Activated CD4-positive, alpha-beta T cell treated with anti-CD3 and anti-CD28 coated beads, Interleukin-2, amount 50 U/mL, for 16 hours (primary cell): Measurements from ENCODE around the gene KRTAP10-7.
A peak's percentile ranks its signal among the peaks of the same experiment; 100 is the strongest.
"Not testable (repeated sequence)": the region's sequence is repeated elsewhere in the genome, so short reads cannot be mapped to it uniquely, and the experiment has no call there.

ENCODE experiments used
- DNase-seq: peaks from one replicate; pipeline ENCODE4 v3.0.0-alpha.2; 2020

Gene KRTAP10-7

DNA sequence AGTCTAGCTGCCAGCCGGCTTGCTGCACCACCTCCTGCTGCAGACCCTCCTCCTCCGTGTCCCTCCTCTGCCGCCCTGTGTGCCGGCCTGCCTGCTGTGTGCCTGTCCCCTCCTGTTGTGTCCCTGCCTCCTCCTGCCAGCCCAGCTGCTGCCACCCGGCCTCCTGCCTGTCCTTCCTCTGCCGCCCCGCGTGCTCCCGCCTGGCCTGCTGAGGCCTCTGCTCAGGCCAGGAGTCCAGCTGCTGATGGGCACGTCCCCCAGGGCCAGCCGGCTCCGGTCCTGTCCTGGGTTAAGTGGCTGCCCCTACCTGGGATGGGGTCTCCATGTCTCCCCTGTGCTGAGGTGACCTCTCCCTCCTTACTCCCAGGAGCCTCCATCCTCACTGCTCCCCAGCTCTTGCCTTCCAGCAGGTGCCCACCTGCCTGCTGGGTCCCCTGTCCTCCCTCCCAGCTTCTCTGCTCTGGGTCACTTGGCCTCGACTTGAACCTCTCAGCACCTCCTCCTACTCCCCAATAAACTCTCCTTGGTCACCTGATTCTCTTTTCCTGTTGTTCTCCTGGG lies 12.4 kb downstream of the KRTAP10-7 start:
- DNase-seq: no peak

- no peak for DNase-seq
Measured at GRCh38 chr21:44613386-44614155, 13.2 kb downstream of the KRTAP10-7 start.

DNA sequence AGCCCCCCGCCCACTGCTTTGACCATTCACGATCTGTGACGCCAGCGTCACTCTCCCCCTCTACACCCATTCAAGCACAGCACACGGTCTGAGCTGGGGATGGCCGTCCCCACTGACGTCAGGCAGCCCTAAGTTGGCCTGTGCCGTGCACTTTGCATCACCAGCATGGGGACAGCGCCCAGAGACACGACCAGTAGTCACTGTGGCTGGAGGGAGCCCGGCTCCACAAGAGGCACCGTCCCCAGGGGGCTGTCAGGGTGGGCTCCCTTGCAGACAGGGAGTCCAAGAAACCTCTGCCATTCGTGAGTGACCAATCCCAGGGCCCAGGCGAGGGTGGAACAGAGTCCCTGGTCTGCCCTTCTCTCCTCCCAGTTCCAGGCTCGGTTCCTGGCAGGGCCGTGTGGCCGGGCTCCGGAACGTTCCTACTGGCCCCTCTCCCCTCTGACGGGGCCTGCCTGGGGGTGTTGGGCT lies 13.8 kb downstream of the KRTAP10-7 start:
- DNase-seq: no peak

GRCh38 chr21:44614961-44615391 lies 14.6 kb downstream of the KRTAP10-7 start:
- DNase-seq: no peak

DNA sequence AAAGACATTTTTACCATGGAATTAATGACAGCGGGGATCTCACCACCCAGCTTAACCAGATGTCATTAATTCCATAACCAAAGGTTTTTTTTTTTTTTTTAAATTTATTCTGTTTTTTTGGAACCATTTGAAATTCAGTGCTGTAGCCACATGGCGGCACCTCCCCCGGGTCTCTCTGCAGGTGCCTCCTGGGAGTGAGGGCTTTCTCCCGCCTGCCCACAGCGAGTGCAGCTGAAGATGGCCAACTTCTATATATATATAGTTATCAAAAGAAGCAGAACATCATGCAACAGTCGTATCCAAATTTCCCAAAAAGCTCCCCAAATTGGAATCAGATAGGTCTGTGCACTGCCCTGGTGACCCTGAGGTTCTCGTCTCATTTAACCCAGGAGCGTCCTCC lies 15.1 kb downstream of the KRTAP10-7 start:
- no peak for DNase-seq

- DNase-seq: no peak
Measured at GRCh38 chr21:44615911-44616590, 15.7 kb downstream of the KRTAP10-7 start.

GRCh38 chr21:44616591-44616926 lies 16.2 kb downstream of the KRTAP10-7 start:
- no peak for DNase-seq

DNA sequence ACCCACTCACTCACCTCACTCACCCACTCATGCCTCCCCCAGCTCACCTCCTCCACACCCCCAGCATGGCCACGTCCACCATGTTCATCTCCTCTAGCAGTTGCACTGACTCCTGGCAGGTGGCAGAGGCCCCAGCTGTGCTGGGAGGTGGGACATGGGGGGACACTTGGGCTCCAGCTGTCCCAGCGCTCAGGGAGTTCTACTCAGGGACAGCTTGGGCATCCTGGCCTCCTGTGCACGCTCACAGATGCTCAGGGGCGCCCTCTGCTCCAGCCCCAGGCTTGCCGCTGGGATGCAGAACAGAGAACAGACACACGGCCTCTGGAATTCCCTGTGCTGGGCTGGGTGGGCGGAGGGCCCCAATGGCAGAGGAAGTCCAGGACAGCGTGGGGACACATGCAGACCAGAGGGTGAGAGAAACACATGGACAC lies 16.7 kb downstream of the KRTAP10-7 start:
- no peak for DNase-seq

- DNase-seq: no peak
Measured at GRCh38 chr21:44618504-44618903, 18.1 kb downstream of the KRTAP10-7 start.

- DNase-seq: peak; percentile 46
Measured at GRCh38 chr21:44618909-44619308, 18.5 kb downstream of the KRTAP10-7 start.

GRCh38 chr21:44619886-44620285 lies 19.5 kb downstream of the KRTAP10-7 start:
- DNase-seq: no peak

DNA sequence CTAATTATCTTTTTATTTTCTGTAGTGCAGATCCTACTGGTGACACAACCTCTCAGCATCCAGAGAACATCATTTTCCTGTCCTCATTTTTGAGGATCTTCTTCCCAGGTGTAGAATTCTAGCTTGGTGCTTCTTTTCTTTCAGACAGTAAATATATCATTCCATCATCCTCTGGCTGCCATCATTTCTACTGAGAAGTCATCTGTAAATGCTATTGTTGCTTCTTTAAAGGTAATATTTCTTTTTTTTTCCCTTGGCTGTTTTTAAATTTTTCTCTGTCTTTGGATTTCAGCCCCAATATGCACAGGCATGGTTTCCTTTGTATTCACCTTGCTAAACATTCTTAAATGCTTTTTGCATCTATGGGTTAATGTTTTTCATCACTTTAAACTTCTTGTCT lies 23.2 kb downstream of the KRTAP10-7 start:
- no peak for DNase-seq

DNA sequence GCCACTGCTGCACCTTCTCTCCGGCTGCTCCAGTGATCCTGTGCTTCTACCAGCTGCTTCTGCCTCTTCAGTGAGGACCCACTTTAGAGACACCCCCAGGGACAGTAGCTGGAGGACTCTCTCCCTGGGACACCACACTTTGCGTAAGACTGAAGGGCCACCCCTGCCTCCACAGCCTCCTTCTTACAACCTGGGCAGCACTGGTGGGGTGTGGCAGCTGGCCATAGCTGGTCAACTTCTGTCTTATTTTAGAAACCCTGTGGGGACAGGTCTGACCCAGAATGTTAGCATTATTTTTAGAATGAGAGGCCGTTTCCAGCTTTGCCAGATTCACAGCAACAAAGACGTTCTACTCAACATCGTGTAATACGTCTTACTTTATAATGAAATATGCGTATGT lies 25.4 kb downstream of the KRTAP10-7 start:
- DNase-seq: no peak

GRCh38 chr21:44626262-44626661 lies 25.9 kb downstream of the KRTAP10-7 start:
- DNase-seq: no peak

DNA sequence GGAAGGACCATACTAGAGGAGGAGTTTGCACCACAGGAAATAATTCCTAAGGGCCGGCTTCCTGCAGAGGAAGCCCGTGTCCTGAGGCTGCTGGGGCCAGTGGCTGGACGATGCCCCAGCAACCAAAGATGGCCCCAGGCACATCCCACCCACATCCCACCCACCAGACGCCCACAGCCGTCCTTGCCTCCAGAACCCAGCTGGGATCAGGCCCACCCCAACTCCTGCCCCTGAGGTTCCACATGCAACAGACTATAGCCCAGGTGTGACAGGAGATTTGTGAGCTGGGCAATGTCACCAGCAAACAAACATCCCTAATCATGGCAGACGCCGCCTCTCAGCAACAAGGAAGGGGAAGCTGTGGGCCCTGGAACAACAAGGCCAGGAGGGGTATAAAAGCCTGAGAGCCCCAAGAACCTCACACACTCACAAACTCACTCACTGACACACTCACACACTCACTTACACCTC lies 26.3 kb downstream of the KRTAP10-7 start, which contains the start of gene KRTAP10-9:
KRTAP10-9 (plus strand) TSS at position 421 of the 471 bp plus-strand sequence. CDS start 79 bp downstream, outside the sequence.
- DNase-seq: no peak

GRCh38 chr21:44627181-44627822 lies 26.9 kb downstream of the KRTAP10-7 start:
- not testable (repeated sequence) for DNase-seq

- DNase-seq: not testable (repeated sequence)
Measured at GRCh38 chr21:44627831-44628233, 27.4 kb downstream of the KRTAP10-7 start.

- DNase-seq: no peak
Measured at GRCh38 chr21:44628707-44629391, 28.5 kb downstream of the KRTAP10-7 start.

GRCh38 chr21:44630440-44630839 lies 30.0 kb downstream of the KRTAP10-7 start:
- no peak for DNase-seq

DNA sequence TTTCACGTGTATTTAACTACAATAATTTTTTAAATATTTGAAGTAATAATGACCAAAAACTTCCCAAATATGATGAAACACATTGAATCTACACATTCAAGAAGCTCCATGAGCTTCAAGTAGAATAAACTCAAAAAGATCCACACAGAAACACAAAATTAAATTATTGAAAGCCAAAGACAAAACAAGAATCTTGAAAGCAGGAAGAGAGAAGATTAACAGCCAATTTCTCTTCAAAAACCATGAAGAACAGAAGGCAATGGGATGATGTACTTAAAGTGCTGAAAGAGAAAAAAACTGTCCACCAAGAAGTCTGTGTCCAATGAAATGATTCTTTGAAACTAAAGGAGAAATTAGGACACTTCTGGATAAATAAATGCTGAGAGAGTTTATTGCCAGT lies 31.7 kb downstream of the KRTAP10-7 start:
- no peak for DNase-seq

GRCh38 chr21:44636209-44637017 lies 36.0 kb downstream of the KRTAP10-7 start:
- DNase-seq: no peak
